ENCODE results near the gene SFMBT2.

DNA sequence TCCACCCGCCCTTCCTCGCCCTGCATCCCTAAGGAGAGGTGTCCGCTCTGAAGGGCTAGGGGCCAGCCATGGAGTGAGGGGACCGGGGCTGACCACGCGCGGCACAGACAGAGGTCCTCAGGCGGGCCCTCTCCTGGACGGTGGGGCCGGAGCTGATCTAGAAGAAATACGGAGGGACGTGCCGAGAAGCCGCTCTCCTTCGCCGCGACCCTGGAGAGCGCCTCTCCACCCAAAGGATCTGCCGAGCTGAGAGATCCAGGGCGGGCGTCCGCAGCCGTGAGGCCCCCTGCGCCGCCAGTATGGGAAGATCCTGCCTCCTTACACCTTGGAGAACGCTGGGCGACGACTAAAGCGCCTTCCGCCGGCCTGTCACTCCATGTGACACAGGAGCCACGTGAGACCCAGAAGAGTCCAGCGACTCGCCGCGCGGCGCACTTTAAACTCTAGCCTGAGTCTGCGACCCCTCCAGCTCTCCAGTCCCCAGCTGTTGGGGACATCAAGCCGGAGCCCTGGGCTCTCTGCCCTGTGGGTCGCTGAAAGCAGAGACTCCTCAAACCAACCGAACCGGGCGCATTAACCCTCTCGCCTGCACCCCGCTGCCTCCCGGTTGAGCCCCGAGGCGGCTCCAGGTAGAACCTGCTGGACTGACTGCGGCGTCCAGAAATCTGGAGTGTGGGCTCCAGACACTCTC, 1.5 kb upstream of the SFMBT2 start:
- TF ChIP-seq POLR2AphosphoS5 (IDR thresholded peaks at IDR 0.05; ENCODE audit: borderline replicate concordance, low read depth, low read length), result no peak
- TF ChIP-seq EZH2 (IDR thresholded peaks at IDR 0.05), result no peak
- no peak for TF ChIP-seq FOXP2 (optimal IDR thresholded peaks at IDR 0.05; ENCODE audit: control extremely low read depth, extremely low read length, insufficient read depth)

All from SK-N-MC (cell line).